D721Med (cell line): Measurements from ENCODE around the gene AFG1L.

Source experiments
- DNase-seq: peaks from one replicate; pipeline ENCODE4 v3.0.0; 2011; ENCODE audit warnings: low spot score; ENCODE audit not compliant: insufficient read length
- FAIRE-seq: peaks from 2 replicates; lab custom pipeline; 2011; peaks lifted over from hg19 to GRCh38; lab: Jason Lieb, UNC
- CTCF ChIP-seq: IDR thresholded peaks from 2 replicates; pipeline ENCODE4 v1.5.1; 2012; ENCODE audit warnings: mild to moderate bottlenecking, control low read depth; ENCODE audit not compliant: insufficient read depth; ENCODE audit errors: missing control alignments

The AFG1L gene

GRCh38 chr6:108561742-108562502 lies 267.1 kb downstream of the AFG1L start:
- DNase-seq (no peak), FAIRE-seq (no peak)
- no peak for TF ChIP-seq CTCF

- FAIRE-seq (no peak), DNase-seq (peak; percentile 71)
These were observed 267.7 kb downstream of the AFG1L start for GRCh38 chr6:108562503-108562993.

GRCh38 chr6:108563292-108563691 lies 268.4 kb downstream of the AFG1L start:
- TF ChIP-seq CTCF = no peak
- DNase-seq (no peak), FAIRE-seq (no peak)

More at GRCh38 chr6:108562503-108562993, 267.7 kb downstream of the AFG1L start:
- no peak for TF ChIP-seq CTCF

GRCh38 chr6:108564178-108564577 lies 269.3 kb downstream of the AFG1L start:
- FAIRE-seq (no peak), DNase-seq (no peak)
- TF ChIP-seq CTCF = no peak

GRCh38 chr6:108565091-108565766 lies 270.4 kb downstream of the AFG1L start:
- TF ChIP-seq CTCF = no peak
- FAIRE-seq = no peak
- no peak for DNase-seq

- TF ChIP-seq CTCF = no peak
- FAIRE-seq (no peak), DNase-seq (no peak)
These were observed 271.0 kb downstream of the AFG1L start for GRCh38 chr6:108565893-108566292.
